Loucy (cell line): Measurements from ENCODE around the gene PTPA.

Experiments
- CTCF ChIP-seq: fragments of 200-600 bp; sonication (generic); conservative IDR thresholded peaks from 2 replicates; pipeline ENCODE4 v1.5.1; 2014; ENCODE audit warnings: mild to moderate bottlenecking, antibody characterized with exemption, low read length
- EZH2phosphoT487 ChIP-seq: fragments of 200-600 bp; IDR thresholded peaks from 2 replicates; pipeline ENCODE4 v1.6.1; 2018; ENCODE audit warnings: antibody characterized with exemption, mild to moderate bottlenecking, moderate library complexity, borderline replicate concordance

GRCh38 chr9:129166623-129167557, 55.7 kb downstream of the PTPA start:
- TF ChIP-seq CTCF (no peak), EZH2phosphoT487 (no peak)
